WTC11 (cell line): ENCODE measurements around the gene TCOF1. TPM values are rescaled to one million over a fixed set of nuclear protein-coding genes. Genes with fewer than 3 reads are reported as not detected.
A peak's percentile ranks its signal among the peaks of the same experiment; 100 is the strongest.

ENCODE experiments used
- ATAC-seq: fragments of 200-7000 bp; cut with Tn5 transposase; 2 replicates; pipeline ENCODE4 v1.10.0; 2021; ENCODE audit warnings: mild to moderate bottlenecking, moderate library complexity
- CTCF ChIA-PET: fragments of 300-600 bp; sonication (Branson Sonifier 250); formaldehyde crosslinking; loops from one replicate; lab custom pipeline; 2021; ENCODE audit warnings: antibody characterized with exemption; lab: Charles Lee
- POLR2A ChIA-PET: fragments of 350-600 bp; sonication (Branson Sonifier 250); formaldehyde crosslinking; loops from one replicate; lab custom pipeline; 2021; ENCODE audit warnings: antibody characterized with exemption; lab: Charles Lee
- DNase-seq: peaks from one replicate; pipeline ENCODE4 v3.0.0; 2021; ENCODE audit warnings: low spot score
- H3K27ac Mint-ChIP-seq: 2 replicates; pipeline ENCODE4 v1.8.0; 2021; ENCODE audit warnings: mixed read lengths
- H3K27me3 Mint-ChIP-seq: 2 replicates; pipeline ENCODE4 v1.8.0; 2021; ENCODE audit warnings: low read depth, mild to moderate bottlenecking, moderate library complexity, mixed read lengths
- H3K36me3 Mint-ChIP-seq: 2 replicates; pipeline ENCODE4 v1.8.0; 2021; ENCODE audit warnings: mixed read lengths
- H3K4me1 Mint-ChIP-seq: 2 replicates; pipeline ENCODE4 v1.8.0; 2022; ENCODE audit warnings: mixed read lengths
- H3K4me3 Mint-ChIP-seq: 2 replicates; pipeline ENCODE4 v1.8.0; 2021; ENCODE audit warnings: mild to moderate bottlenecking, moderate library complexity, mixed read lengths
- H3K9me3 Mint-ChIP-seq: 2 replicates; pipeline ENCODE4 v1.8.0; 2021; ENCODE audit warnings: mixed read lengths
- CREB1 ChIP-seq: sonication (generic); formaldehyde crosslinking; IDR thresholded peaks from 2 replicates; pipeline ENCODE4 v1.8.0; 2023; ENCODE audit warnings: mild to moderate bottlenecking, missing genetic modification reagents
- ESRRA ChIP-seq: sonication (generic); formaldehyde crosslinking; IDR thresholded peaks from 2 replicates; pipeline ENCODE4 v1.8.1; 2022; ENCODE audit warnings: mild to moderate bottlenecking, missing genetic modification reagents, borderline replicate concordance
- GABPB1 ChIP-seq: sonication (generic); formaldehyde crosslinking; IDR thresholded peaks from 2 replicates; pipeline ENCODE4 v1.8.1; 2023; ENCODE audit warnings: mild to moderate bottlenecking, missing genetic modification reagents
- NFE2L1 ChIP-seq: sonication (generic); formaldehyde crosslinking; IDR thresholded peaks from 2 replicates; pipeline ENCODE4 v1.8.1; 2023; ENCODE audit warnings: missing genetic modification reagents
- RORB ChIP-seq: fragments of 250-450 bp; sonication (Bioruptor Pico); IDR thresholded peaks from 2 replicates; pipeline ENCODE4 v1.9.0; 2021; ENCODE audit warnings: mild to moderate bottlenecking
- SOX15 ChIP-seq: fragments of 250-450 bp; sonication (Bioruptor Pico); IDR thresholded peaks from 2 replicates; pipeline ENCODE4 v1.9.0; 2021; ENCODE audit warnings: mild to moderate bottlenecking
- ZNF219 ChIP-seq: sonication (generic); formaldehyde crosslinking; IDR thresholded peaks from 2 replicates; pipeline ENCODE4 v1.8.0; 2023; ENCODE audit warnings: missing genetic modification reagents, mild to moderate bottlenecking, borderline replicate concordance
- ZNF263 ChIP-seq: sonication (generic); formaldehyde crosslinking; IDR thresholded peaks from 2 replicates; pipeline ENCODE4 v1.8.1; 2022; ENCODE audit warnings: low read depth, mild to moderate bottlenecking, moderate library complexity, missing genetic modification reagents
- ZNF416 ChIP-seq: fragments of 250-450 bp; sonication (Bioruptor Pico); IDR thresholded peaks from 2 replicates; pipeline ENCODE4 v1.9.0; 2021; ENCODE audit warnings: mild to moderate bottlenecking, inconsistent platforms
- total RNA-seq: library from RNA; stranded (reverse); gene quantifications from 3 replicates; pipeline ENCODE4 v1.2.3, GENCODE V29; 2021
- TF ChIP-seq, protein P1 (sequence below): sonication (generic); formaldehyde crosslinking; IDR thresholded peaks from 2 replicates; pipeline ENCODE4 v1.8.1; 2022; ENCODE audit warnings: low read depth, missing genetic modification reagents, borderline replicate concordance
- TF ChIP-seq, protein P2 (sequence below): sonication (generic); formaldehyde crosslinking; conservative IDR thresholded peaks from 2 replicates; pipeline ENCODE4 v1.8.1; 2022; ENCODE audit warnings: mild to moderate bottlenecking, missing genetic modification reagents
- TF ChIP-seq, protein P3 (sequence below): fragments of 250-450 bp; sonication (Bioruptor Pico); IDR thresholded peaks from 2 replicates; pipeline ENCODE4 v1.9.0; 2021; ENCODE audit warnings: mild to moderate bottlenecking
- TF ChIP-seq, protein P4 (sequence below): sonication (generic); formaldehyde crosslinking; IDR thresholded peaks from 2 replicates; pipeline ENCODE4 v1.8.0; 2022; ENCODE audit warnings: mild to moderate bottlenecking, missing genetic modification reagents

TCOF1 gene
- total RNA-seq, 1 experiment from 2014 or later = 174 TPM

DNA sequence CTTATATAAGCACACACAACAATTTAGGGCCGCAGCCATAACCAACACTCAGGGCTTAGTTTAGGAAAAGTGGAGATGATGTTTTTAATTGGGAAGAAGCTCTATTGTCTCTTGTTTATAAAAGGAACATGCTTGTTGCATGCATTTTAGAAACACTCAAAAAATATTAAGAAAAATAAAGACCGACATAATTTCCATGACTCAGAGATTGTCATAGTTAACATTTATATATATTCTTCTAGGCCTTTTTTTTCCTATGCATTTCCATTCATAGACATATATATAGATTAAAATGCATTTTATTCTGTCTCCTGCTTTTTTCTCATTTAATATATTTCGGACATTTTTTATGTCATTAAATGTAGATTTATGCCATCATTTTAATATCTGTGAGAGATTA lies 41.2 kb upstream of the TCOF1 start:
- CTCF ChIA-PET = interaction anchor here (0.6 kb wide), 1 partner anchor 80 kb away, joined by 3 read pairs; no protein-coding TSS in a partner anchor
- no peaks in the 10 kb centered on the region for H3K27me3 Mint-ChIP-seq

DNA sequence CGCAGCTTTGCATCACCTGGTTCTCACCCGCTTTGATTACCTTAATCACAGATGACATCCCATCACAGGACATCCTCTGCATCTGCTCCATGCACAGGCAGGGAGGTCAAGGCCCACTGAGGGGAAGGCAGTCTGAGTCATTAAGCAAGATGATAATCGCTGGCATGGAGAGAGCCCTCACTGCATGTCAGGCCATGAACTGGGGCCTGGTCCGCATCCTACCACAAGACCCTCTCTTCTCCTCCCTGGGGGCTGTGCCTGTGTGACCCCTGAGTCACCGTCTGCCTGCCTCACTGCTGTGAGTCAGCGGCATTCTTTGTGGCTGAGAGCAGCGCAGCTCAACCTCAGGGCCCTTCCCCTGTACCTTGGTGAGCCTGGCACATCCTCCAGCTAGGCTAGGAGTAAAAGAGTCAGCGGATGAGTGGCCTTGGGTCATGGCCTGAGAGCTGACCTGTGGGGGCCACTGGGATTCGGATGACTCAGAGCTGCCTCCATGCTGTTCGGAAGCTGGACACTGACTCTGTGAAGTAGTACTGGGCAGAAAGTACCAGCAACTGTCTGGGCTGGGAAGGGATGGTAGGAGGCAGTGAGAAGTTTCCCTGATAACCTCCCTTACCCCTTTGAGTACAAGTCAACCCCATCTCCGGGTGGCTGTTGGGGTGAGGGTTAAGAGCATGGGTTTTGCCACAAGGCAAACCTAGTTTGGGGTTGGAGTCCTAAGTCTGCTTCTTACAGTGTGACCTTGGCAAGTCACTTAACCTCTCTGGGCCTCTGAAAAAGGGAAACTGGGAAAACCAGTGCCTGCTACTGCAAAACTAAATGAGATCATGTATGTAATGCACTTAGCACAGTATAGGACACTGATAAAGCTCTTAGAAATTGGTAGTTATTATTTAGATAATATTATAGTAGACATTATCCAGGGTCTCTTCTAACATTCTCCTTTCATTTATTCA lies 40.2 kb upstream of the TCOF1 start:
- Mint-ChIP-seq H3K36me3 (no peaks in the 10 kb centered on the region), H3K27me3 (no peaks in the 10 kb centered on the region), H3K4me1 (peaks cover 11% of the 10 kb centered on the region), H3K4me3 (no peak overlapping the region), H3K9me3 (peaks cover 9% of the 10 kb centered on the region; the same call in 1 of the 2 replicates), H3K27ac (no peak overlapping the region)
- CTCF ChIA-PET = no interaction called here
- DNase-seq (no peak), ATAC-seq (peak; percentile 41; the same call in 1 of the 2 replicates)
- POLR2A ChIA-PET = interaction anchor here (0.6 to 1.6 kb wide), 2 partner anchors 15 to 190 kb away, joined by 3 to 5 read pairs; partner anchors contain the start of gene ARSI
- TF ChIP-seq, protein P1, sequence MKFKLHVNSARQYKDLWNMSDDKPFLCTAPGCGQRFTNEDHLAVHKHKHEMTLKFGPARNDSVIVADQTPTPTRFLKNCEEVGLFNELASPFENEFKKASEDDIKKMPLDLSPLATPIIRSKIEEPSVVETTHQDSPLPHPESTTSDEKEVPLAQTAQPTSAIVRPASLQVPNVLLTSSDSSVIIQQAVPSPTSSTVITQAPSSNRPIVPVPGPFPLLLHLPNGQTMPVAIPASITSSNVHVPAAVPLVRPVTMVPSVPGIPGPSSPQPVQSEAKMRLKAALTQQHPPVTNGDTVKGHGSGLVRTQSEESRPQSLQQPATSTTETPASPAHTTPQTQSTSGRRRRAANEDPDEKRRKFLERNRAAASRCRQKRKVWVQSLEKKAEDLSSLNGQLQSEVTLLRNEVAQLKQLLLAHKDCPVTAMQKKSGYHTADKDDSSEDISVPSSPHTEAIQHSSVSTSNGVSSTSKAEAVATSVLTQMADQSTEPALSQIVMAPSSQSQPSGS (CRISPR knock-in tag) = no peak
- peak; percentile 45 for TF ChIP-seq GABPB1
- TF ChIP-seq, all 79 proteins: peak for 1

More for the DNA sequence above, 41.2 kb upstream of the TCOF1 start:
- POLR2A ChIA-PET = interaction anchor here (1.6 kb wide), 1 partner anchor 14 kb away, joined by 5 read pairs; the partner anchor contains the start of gene ARSI
- Mint-ChIP-seq H3K27ac (no peak overlapping the region), H3K4me1 (peaks cover 11% of the 10 kb centered on the region), H3K4me3 (no peak overlapping the region)
- no peak for TF ChIP-seq ESRRA
- TF ChIP-seq, protein P2, sequence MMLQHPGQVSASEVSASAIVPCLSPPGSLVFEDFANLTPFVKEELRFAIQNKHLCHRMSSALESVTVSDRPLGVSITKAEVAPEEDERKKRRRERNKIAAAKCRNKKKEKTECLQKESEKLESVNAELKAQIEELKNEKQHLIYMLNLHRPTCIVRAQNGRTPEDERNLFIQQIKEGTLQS (CRISPR knock-in tag) = no peak
- no peak for TF ChIP-seq ZNF219 (CRISPR knock-in tag)
- TF ChIP-seq NFE2L1 (CRISPR knock-in tag) = no peak
- no peak for TF ChIP-seq ZNF416 (CRISPR knock-in tag)
- TF ChIP-seq, all 79 proteins: peak for 0
- DNase-seq (no peak), ATAC-seq (no peak)
- peaks cover 4% of the 10 kb centered on the region; the same call in 1 of the 2 replicates for H3K9me3 Mint-ChIP-seq
- H3K36me3 Mint-ChIP-seq = no peaks in the 10 kb centered on the region

DNA sequence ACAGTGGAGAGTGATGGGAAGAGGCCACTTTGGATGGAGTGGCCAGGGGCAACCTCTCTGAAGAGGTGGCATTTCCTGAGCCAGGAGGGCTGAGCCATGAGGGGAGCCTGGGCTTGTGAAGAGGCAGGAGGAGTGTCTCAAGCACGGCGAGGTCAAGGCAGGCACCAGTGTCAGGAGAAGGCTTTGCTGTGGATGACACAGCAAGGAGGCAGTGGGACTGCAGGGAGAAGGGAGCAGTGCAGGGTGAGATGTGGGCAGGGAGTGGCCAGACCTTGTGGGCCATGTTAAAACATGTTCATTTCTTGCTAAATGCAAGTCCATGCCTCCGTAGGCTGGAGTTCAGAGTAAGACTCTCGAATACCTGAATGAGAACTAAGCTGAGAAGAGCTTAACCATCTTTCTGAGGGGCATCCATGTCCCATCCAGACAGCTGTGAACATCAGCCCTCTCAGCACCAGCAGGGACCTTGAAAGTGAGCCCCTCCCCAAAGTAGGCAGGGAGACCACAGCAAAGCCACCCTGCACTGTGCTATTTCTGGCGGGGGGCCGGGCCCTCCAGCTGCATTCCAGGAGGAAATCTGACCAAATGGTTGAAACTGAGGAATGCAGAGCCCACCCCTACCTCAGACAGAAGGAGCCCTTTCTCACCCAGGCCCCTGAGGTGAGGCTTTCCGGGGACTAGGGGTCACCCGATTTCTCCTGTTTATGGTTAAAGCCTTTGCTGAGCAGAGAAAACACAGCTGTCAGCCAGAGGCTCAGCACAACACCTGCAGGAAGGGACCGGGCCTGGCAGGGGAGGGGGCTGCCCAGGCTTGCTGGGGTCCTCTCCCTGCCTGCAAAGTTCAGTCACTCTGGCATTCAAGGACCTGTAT lies 38.6 kb upstream of the TCOF1 start:
- peak overlapping the region; percentile 5; the same call in 1 of the 2 replicates for H3K27ac Mint-ChIP-seq
- ChIA-PET POLR2A (interaction anchor here (1.1 kb wide), 1 partner anchor 43 kb away, joined by 3 read pairs; no protein-coding TSS in a partner anchor), CTCF (interaction anchor here (0.7 to 2.4 kb wide), 6 partner anchors 8 to 194 kb away, joined by 3 to 10 read pairs (median 4); partner anchors contain the start of gene ARSI)
- H3K9me3 Mint-ChIP-seq = peaks cover 9% of the 10 kb centered on the region; the same call in 1 of the 2 replicates
- TF ChIP-seq, protein P3, sequence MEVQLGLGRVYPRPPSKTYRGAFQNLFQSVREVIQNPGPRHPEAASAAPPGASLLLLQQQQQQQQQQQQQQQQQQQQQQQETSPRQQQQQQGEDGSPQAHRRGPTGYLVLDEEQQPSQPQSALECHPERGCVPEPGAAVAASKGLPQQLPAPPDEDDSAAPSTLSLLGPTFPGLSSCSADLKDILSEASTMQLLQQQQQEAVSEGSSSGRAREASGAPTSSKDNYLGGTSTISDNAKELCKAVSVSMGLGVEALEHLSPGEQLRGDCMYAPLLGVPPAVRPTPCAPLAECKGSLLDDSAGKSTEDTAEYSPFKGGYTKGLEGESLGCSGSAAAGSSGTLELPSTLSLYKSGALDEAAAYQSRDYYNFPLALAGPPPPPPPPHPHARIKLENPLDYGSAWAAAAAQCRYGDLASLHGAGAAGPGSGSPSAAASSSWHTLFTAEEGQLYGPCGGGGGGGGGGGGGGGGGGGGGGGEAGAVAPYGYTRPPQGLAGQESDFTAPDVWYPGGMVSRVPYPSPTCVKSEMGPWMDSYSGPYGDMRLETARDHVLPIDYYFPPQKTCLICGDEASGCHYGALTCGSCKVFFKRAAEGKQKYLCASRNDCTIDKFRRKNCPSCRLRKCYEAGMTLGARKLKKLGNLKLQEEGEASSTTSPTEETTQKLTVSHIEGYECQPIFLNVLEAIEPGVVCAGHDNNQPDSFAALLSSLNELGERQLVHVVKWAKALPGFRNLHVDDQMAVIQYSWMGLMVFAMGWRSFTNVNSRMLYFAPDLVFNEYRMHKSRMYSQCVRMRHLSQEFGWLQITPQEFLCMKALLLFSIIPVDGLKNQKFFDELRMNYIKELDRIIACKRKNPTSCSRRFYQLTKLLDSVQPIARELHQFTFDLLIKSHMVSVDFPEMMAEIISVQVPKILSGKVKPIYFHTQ = no peak
- TF ChIP-seq ZNF263 (CRISPR knock-in tag) (no peak), CREB1 (CRISPR knock-in tag) (no peak), GABPB1 (no peak), RORB (CRISPR knock-in tag) (no peak), SOX15 (CRISPR knock-in tag) (no peak)
- TF ChIP-seq, protein P4, sequence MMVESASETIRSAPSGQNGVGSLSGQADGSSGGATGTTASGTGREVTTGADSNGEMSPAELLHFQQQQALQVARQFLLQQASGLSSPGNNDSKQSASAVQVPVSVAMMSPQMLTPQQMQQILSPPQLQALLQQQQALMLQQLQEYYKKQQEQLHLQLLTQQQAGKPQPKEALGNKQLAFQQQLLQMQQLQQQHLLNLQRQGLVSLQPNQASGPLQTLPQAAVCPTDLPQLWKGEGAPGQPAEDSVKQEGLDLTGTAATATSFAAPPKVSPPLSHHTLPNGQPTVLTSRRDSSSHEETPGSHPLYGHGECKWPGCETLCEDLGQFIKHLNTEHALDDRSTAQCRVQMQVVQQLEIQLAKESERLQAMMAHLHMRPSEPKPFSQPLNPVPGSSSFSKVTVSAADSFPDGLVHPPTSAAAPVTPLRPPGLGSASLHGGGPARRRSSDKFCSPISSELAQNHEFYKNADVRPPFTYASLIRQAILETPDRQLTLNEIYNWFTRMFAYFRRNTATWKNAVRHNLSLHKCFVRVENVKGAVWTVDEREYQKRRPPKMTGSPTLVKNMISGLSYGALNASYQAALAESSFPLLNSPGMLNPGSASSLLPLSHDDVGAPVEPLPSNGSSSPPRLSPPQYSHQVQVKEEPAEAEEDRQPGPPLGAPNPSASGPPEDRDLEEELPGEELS (CRISPR knock-in tag) = no peak
- H3K4me1 Mint-ChIP-seq = peaks cover 11% of the 10 kb centered on the region
- no peaks in the 10 kb centered on the region for H3K36me3 Mint-ChIP-seq
- no peaks in the 10 kb centered on the region; the same call in 1 of the 2 replicates for H3K27me3 Mint-ChIP-seq
- peak; percentile 49 for ATAC-seq
- DNase-seq = no peak
- H3K4me3 Mint-ChIP-seq = no peak overlapping the region
